HG03066 (cell line): ENCODE data around the gene REV1.

Experiments used
- ATAC-seq: cut with Tn5 transposase; IDR thresholded peaks from one replicate; pipeline ENCODE4 v1.9.1; 2021; ENCODE audit warnings: low read depth; ENCODE audit not compliant: unreplicated experiment

REV1 gene

DNA sequence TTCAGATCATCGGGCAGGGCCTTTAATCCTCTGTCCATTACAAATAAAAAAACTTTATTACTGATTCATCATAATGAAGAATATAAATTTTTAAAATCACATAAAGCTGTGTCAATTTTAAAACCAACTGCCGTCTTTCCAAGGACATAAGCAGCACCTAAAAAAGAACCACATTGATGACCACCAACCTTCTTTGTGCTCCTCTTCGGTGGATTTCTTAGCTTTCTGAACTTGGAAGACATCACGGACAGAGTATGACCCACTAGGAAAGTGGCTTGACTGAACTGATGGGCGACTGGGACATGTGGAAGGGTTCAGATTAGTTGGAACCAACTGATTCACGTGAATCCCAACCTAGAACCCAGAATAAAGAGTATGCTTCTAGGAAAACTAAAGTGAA lies 83.7 kb downstream of the REV1 start:
- ATAC-seq = no peak

GRCh38 chr2:99404797-99405669 lies 84.8 kb downstream of the REV1 start:
- ATAC-seq = no peak

- no peak for ATAC-seq
Measured at GRCh38 chr2:99404039-99404796, 85.6 kb downstream of the REV1 start.

- ATAC-seq = no peak
Measured at GRCh38 chr2:99403524-99403923, 86.3 kb downstream of the REV1 start.

DNA sequence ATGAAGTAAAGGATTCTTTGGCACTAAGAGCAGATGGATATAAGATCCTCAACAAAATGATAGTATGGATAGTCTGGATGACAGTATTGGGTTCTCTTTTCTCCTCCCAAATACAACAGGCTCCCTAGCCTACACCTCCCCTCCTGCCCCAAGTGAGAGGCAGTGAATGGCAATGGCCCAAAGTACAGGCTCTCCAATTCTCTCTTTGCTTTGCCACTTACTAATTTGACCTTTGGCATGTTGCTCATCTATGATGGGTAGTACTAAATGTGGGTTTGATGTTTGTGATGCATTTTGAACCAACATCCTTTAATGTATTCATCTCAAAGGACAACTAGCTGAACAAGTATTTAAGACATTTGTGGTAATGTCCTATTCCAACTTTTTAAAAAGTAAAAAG lies 86.7 kb downstream of the REV1 start:
- no peak for ATAC-seq

DNA sequence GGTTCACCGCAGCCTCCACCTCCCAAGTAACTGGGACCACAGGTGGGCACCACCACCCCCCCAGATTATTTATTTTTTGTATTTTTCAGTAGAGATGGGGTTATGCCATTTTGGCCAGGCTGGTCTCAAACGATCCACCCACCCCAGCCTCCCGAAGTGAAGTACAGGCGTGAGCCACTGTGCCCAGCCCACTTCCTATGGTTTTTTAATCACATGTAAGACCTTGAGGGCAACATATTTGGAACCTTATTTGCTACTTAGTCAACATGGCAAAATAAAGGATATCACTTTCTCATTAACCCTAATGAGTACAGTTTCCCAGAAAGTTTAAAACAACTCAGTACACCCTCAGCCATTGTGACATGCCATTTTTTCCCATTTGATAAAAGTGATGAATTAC lies 88.0 kb downstream of the REV1 start:
- ATAC-seq = no peak

DNA sequence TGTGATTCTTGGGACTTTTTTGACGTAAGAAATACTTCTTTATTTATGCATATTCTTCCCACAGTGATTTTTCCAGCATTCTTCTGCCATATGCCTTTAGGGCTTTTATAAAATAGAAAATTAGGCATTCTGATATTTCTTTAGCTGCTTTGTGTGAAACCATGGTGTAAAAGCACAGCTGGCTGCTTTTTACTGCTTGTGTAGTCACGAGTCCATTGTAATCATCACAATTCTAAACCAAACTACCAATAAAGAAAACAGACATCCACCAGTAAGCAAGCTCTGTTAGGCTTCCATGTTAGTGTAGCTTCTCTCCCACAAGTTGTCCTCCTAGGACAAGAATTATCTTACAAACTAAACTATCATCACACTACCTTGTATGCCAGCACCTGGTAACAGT lies 90.0 kb downstream of the REV1 start:
- no peak for ATAC-seq

- no peak for ATAC-seq
Measured at GRCh38 chr2:99399063-99399462, 90.8 kb downstream of the REV1 start.

DNA sequence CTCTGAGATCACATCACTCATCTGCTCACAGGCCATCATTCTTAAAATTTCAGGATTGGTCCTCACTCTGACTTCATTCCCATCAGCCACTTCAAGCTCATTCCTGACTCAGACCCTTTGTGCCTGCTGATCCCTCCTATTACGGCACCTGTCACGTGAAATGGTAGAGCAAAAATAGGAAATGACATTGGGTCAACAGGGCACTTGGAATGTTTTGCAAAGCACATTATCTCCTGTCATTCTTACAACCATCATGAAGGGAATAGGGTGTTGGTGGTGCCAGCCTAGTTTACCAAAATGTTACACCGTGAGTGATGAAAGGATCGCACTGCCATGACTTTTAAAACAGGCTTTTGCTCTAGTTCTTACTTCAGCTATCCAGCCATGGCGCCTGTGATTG lies 91.5 kb downstream of the REV1 start:
- ATAC-seq = no peak

GRCh38 chr2:99397266-99397920 lies 92.4 kb downstream of the REV1 start:
- ATAC-seq = no peak

DNA sequence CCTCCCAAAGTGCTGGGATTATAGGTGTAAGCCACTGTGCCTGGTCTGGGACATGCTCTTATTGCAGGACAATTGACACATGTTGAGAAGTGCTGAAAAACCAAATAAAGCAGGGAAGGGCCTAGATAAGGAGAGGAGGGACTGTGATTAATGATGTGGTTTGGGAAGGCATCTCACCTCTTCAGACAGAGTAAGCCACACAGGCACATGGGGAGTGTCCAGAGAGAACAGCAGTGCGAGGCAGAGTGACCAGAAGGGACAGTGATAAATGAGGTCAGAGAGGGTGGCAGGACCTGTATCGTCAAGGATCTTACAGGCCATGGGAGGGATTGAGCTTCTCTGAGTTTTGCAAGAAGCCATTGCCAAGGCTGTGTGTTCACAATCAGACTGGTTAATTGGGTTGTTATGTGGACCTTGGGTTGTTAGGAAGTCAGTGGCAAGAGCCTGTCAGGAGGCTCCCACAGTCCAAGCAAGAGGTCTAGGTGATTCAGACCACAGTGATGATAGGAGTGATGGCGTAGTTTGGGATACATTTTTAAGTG lies 94.2 kb downstream of the REV1 start:
- ATAC-seq = no peak

GRCh38 chr2:99389946-99390345 lies 99.9 kb downstream of the REV1 start:
- ATAC-seq = no peak

- ATAC-seq = no peak
Measured at GRCh38 chr2:99389371-99389770, 100.4 kb downstream of the REV1 start.

DNA sequence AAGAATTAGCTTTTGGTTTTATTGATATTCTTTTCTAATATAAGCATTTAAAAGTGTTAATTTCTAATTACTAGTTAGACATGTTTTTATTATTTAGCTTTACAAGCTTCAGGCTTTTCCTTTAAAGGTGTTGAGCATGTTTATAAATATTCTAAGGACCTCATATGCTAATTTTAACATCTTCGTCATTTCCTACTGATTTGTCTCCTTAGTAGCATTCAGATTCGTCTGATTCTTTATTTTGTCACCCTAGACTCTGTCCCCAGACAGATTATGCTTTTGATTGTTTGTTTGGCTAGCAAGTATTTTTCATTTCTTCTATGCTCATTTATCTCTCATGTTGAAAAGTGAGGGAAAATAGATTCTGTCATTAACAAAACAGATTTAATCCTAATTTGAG lies 100.9 kb downstream of the REV1 start:
- no peak for ATAC-seq

- ATAC-seq = no peak
Measured at GRCh38 chr2:99386011-99386410, 103.8 kb downstream of the REV1 start.

GRCh38 chr2:99382143-99382542 lies 107.7 kb downstream of the REV1 start:
- no peak for ATAC-seq

DNA sequence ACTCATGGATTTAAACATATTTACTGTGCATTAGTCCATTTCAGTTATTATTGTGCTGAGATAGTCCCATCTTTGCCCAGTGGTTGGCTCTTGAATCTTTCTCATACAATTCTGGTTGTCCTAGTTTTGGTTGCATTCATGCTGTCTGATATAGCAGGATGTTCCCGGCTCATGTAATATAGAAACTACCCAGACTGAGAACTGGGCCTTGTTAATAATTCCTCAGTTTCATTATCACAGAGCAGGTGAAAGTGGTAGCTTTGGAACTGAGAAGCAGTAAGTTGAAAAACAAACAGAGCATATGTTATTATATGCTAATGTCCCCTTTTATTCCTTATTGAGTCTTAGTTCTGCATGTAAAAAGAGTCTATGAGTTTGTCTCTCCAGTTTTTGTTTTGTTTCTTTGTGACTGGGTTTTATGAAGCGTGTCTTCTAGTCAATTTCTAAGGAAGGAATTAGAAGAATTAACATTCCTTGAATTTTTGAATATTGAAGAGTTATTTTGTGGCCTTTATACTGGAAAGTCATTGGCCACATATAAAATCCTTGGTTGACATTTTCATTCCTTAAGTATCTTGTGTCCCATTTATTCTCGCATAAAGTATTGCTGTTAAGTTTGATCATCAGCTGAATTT lies 109.3 kb downstream of the REV1 start:
- ATAC-seq = no peak

- no peak for ATAC-seq
Measured at GRCh38 chr2:99377879-99378278, 111.9 kb downstream of the REV1 start.

GRCh38 chr2:99376254-99376864 lies 113.5 kb downstream of the REV1 start:
- no peak for ATAC-seq

GRCh38 chr2:99374747-99375146 lies 115.1 kb downstream of the REV1 start:
- ATAC-seq = no peak
